ENCODE results near the gene SEC14L3.

GRCh38 chr22:30421695-30422480, 49.9 kb downstream of the SEC14L3 start:
- TF ChIP-seq, protein P1, sequence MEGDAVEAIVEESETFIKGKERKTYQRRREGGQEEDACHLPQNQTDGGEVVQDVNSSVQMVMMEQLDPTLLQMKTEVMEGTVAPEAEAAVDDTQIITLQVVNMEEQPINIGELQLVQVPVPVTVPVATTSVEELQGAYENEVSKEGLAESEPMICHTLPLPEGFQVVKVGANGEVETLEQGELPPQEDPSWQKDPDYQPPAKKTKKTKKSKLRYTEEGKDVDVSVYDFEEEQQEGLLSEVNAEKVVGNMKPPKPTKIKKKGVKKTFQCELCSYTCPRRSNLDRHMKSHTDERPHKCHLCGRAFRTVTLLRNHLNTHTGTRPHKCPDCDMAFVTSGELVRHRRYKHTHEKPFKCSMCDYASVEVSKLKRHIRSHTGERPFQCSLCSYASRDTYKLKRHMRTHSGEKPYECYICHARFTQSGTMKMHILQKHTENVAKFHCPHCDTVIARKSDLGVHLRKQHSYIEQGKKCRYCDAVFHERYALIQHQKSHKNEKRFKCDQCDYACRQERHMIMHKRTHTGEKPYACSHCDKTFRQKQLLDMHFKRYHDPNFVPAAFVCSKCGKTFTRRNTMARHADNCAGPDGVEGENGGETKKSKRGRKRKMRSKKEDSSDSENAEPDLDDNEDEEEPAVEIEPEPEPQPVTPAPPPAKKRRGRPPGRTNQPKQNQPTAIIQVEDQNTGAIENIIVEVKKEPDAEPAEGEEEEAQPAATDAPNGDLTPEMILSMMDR (conservative IDR thresholded peaks at IDR 0.05; ENCODE audit: low read length): no peak
- TF ChIP-seq EZH2phosphoT487 (IDR thresholded peaks at IDR 0.05; ENCODE audit: borderline replicate concordance, low read depth, low read length): no peak

Data from OCI-LY7 (cell line).